ENCODE results near the gene PLXNA4.

DNA sequence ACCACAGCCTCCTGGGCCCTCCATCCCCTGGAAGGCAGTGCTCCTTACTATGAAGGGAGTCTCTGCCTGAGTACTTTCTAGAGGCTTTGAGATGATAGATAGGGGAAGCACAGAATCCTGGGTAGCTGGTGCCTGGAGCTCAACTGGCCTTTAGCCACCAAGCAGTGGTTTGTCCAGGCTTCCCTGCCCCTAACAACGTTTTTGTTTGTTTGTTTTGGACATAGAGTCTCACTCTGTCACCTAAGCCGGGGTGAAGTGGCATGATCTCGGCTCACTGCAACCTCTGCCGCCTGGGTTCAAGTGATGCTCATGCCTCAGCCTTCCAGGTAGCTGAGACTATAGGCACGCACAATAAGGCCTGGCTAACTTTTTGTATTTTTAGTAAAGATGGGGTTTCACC is 289.4 kb downstream of the PLXNA4 start:
- TF ChIP-seq POLR2A (IDR thresholded peaks at IDR 0.05; ENCODE audit: low read depth, low read length) = no peak
- no peak for TF ChIP-seq POLR2AphosphoS5 (IDR thresholded peaks at IDR 0.05; ENCODE audit: low read depth, low read length)
- no peak for TF ChIP-seq TAF1 (IDR thresholded peaks at IDR 0.05; ENCODE audit: borderline replicate concordance, low read depth, low read length)

Data from GM12892 (cell line).